SU-DHL-6 (cell line): ENCODE measurements around the gene SLC7A4.

ENCODE experiments used
- CTCF ChIP-seq: fragments of 200-600 bp; sonication (generic); IDR thresholded peaks from one replicate; pipeline ENCODE4 v1.5.1; 2017; ENCODE audit warnings: antibody characterized with exemption, mild to moderate bottlenecking, low read length, moderate library complexity; ENCODE audit not compliant: insufficient read depth, poor library complexity, severe bottlenecking
- EZH2phosphoT487 ChIP-seq: fragments of 200-600 bp; sonication (generic), shearing (Covaris generic); conservative IDR thresholded peaks from 2 replicates; pipeline ENCODE4 v1.6.1; 2018; ENCODE audit warnings: mild to moderate bottlenecking, antibody characterized with exemption, low read length, moderate library complexity, mixed read lengths

GRCh38 chr22:20982563-20982882 is 49.8 kb downstream of the SLC7A4 start:
- no peak for TF ChIP-seq CTCF
- TF ChIP-seq EZH2phosphoT487 = no peak
